GM20431 (cell line): ENCODE data around the gene RELL2.

Experiments
- in situ Hi-C: fragments of 300-500 bp; cut with MseI, MboI; formaldehyde crosslinking; loops from one replicate; pipeline ENCODE4 v1.15.0; 2020; ENCODE audit warnings: low sequenced_read_pairs; ENCODE audit not compliant: unreplicated experiment

The RELL2 gene

DNA sequence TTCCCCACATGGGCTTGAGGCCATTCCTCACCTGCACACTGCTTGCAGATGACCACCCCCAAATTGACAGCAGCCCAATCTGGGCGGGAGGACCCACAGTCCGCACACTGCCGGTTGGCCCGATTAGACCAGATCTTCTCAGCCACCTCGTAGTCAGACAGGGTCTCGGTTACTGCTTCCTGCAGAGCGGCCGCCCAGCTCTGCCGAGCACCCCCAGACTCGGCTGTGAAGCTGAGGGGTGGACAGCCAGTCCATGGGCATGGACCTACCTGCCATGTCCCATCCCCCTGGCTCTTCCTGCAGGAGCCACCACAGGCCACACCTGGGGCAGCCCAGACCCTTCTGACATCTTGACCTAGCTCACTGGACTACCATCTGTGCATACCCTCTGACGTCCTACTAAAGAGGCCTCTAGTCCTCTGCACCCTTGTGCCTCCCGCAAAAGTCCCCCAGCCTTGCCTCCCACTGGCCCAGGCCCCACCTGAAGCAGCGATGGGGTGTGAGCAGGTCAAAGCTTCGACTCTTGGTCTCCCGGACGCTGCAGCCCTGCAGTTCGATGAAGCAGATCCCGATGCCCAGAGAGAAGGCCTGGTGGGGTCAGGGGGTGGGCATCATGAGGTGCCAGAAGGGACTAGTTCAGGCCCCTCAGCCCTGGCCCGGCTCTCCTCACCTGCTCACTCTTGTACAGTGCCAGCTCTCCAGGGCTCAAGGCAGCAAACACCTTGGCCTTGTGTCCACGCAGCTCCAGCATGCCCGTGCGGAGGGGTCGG lies 35.5 kb downstream of the RELL2 start:
- in situ Hi-C loops = no loop called here

DNA sequence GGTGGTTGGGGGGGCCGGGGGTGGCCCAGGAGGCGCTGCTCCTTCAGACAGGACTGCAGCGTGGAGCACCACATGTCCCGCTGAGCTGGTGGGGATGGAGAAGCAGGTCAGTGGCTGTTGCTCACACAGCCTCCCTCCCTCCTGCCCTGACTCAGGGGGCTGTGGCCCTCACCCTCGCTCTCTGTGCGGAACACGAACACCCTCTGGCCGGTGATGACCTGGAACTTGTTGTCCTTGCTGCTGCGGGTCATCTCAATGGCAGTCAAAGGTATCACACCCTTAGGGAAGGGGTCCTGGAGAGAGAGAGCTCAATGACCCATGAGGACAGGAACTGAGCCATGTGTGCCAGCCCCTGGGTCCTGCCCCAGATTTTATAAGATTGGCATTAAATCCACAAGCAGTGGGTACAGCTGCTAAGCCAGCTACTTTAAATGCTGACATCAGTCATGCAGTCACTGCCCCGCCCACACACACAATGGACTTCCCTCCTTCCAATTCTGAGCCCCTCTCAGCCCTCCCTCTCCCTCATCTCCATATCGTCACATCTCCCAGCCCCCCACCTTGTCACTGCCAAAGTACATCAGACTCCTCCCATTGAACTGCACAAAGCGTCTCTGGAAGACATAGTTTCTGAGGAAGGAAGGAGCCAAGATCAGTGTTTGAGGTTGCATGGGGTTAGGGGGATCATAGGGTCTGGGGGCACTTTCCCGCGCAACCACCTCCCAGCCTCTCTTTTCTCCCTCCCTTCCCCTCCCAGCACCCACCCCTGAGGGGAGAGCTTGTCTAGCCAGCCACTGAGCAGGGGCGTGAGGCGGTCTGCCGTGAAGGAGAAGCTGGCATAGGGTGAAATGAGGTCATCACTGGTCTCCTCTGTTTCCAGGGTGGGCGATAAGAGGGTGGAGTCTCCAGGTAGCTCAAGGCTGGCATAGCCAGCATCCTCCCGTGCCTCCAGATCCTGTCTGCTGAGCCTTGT lies 36.3 kb downstream of the RELL2 start:
- in situ Hi-C loops = no loop called here

DNA sequence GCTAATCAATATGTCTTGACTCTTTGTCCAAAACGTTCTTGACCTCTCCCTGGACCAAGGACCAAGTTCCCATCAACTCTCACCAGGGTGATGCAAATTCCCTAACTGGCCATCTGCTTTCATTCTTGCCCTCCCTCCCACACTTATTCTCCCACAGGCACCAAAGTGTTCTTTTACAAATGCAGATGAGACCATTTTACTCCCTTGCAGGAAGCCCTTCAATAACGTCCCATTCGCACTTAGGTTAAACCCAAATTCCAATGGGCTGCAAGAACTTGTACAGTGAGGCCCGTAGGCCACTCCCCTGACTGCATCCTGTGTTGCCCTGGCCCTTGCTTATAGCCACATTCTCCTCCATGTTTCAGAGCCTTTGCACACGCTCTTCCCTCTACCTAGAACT lies 38.0 kb downstream of the RELL2 start:
- in situ Hi-C loops = loop anchor here (25.0 kb wide), 1 partner anchor 463 kb away; no protein-coding TSS in a partner anchor

DNA sequence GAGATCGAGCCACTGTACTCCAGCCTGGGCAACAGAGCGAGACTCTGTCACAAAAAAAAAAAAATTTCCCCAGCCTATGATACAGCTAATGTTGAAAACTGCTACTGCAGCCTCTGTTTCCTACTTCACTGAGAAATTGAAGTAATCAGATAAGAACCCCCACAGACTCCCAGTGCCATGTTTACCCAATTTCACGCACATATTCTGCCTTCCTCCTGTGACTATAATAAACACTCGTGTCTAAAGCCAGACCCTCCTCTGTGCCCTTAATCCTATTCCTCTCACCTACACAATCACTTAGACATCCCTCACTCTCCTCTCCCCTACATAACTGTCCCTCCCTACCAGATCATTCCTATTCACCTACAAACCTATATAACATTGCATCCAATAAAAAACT lies 38.9 kb downstream of the RELL2 start:
- in situ Hi-C loops = loop anchor here (25.0 kb wide), 1 partner anchor 462 kb away; no protein-coding TSS in a partner anchor

DNA sequence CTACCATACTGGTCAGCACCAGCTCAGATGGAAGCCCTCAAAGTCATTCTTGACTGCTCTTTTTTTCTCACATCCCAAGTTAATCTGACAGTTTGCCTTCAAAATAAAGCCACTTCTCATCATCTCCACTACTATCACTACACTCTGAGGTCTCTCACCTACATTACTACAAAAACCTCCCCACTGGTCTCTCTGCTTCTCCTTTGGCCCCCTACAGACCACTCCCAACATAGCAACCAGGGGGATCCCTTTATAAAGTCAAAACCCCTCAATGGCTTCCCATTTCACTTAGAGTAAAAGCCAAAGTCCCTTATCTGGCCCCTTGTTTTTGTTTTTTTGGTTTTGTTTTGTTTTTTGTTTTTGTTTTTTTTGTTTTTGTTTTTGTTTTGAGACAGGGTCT lies 40.6 kb downstream of the RELL2 start:
- in situ Hi-C loops = loop anchor here (25.0 kb wide), 1 partner anchor 460 kb away; no protein-coding TSS in a partner anchor

DNA sequence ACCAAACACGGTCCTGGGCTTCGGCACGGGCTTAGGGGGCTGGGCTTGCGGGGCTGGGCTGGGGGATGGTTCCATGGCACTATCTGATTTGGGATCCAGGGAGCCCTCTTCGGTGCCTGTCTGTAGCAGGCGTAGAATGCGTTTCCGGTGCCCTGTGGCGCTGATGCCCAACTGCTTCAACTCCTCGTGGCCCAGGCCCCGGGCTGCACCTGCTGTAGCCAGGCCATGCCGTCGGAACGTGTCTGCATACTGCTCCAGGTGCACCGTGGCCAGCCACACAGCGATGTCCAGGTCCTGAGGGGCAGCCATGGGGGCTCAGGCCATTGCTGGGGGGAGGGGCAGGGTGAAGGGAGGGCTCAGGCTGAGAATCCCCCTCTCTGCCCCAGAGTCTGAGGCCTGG lies 43.4 kb downstream of the RELL2 start:
- in situ Hi-C loops = loop anchor here (25.0 kb wide), 1 partner anchor 457 kb away; no protein-coding TSS in a partner anchor

GRCh38 chr5:141680751-141681201 lies 44.0 kb downstream of the RELL2 start:
- in situ Hi-C loops = loop anchor here (25.0 kb wide), 1 partner anchor 457 kb away; no protein-coding TSS in a partner anchor

DNA sequence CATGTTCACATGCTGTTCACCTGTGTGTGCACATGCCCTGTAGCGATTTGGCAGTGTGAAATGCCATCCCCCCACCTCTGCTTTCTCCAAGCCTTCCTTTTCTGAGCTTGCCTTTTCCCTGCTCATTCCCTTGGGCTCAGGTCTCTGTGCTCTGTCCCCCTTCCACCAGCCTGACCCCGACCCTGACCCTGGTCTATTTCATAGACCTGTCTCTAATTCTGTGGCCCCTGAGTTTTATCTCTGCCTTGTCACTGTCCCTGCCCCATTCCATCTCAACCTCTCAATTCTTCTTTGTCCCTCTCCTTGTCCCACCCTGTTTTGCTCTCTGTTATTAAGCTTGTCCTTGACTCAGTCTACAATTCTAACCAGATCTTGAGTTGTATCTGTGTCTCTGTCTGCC lies 44.5 kb downstream of the RELL2 start:
- in situ Hi-C loops = loop anchor here (25.0 kb wide), 1 partner anchor 456 kb away; no protein-coding TSS in a partner anchor

DNA sequence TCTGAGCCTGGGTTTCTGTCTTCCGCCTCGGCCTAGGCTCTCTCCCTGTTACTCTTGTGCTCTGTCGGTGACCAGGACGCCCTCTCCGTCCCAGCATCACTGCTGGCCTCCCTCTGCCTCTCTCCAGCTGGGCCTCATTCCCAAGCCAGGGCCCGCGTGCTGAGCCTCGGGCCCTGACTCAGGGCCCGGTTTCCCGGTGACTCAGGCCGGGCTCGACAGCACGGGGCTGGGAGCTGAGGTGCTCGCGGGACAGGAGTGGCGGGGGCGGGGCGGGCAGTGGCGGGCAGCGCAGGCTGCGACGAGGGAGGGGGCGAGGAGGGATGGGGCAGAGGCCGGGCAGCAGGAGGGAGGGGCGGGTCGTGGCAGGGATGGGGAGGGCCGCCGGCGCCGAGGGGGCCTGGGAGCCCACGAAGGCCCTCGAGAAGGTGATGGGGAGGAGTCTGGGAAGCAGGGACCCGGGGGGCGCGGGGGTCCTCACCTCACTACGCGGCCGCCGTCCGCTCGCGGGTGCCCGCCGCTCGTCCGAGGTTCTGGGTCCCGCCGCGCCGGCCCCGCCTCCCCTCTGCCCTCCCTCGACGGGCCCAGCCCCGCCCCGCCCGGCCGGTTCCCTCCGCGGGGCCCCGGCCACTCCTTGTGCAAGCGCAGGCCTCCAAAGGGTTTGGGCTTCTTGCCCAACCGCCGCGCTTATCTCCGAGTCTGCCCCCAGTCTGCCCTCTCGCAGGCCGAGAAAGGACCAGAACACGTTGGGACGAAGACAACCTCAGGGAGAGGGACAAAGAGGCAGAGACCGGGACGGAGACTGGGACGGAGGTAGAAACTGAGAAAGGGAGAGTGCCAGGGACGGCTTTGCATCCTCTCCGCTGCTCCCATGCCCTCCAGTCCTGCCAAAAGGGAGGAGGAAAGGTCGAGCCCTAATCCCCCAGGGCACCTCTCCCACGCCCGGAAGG lies 45.2 kb downstream of the RELL2 start, which contains the start of gene ARAP3:
TSS of gene ARAP3 (minus strand) at position 536 of the 947 bp plus-strand sequence. CDS start 1,744 bp downstream, outside the sequence.
- in situ Hi-C loops = loop anchor here (25.0 kb wide), 1 partner anchor 455 kb away; no protein-coding TSS in a partner anchor

GRCh38 chr5:141683596-141684141 lies 46.9 kb downstream of the RELL2 start:
- in situ Hi-C loops = loop anchor here (25.0 kb wide), 1 partner anchor 454 kb away; no protein-coding TSS in a partner anchor

DNA sequence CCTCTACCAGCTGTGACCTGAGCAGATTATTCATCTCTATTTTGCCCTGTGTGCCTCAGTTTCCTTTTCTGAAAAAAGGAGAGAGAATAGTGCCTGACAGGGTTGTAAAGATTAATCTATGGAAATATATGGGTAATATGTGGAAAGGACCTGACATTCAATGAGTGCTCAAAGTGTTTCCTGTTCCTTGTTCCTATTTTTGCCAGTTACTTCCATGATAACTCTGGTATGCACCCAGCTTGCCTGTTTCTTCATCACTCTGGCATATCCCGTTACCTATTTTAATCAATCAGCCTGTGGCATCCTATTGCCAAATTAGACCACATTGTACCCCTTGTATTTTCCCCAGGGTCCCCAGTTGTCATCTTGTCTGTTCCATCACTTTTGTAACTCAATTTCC lies 48.8 kb downstream of the RELL2 start:
- in situ Hi-C loops = loop anchor here (25.0 kb wide), 1 partner anchor 452 kb away; no protein-coding TSS in a partner anchor

- in situ Hi-C loops = loop anchor here (25.0 kb wide), 1 partner anchor 450 kb away; no protein-coding TSS in a partner anchor
Measured at GRCh38 chr5:141686648-141687416, 50.0 kb downstream of the RELL2 start.
